Activated T-cell treated with anti-CD3 and anti-CD28 coated beads for 48 hours (primary cell): ENCODE results near the gene KRTAP4-6.
"Not testable (repeated sequence)": the region's sequence is repeated elsewhere in the genome, so short reads cannot be mapped to it uniquely, and the experiment has no call there.

Experiments used
- DNase-seq: peaks from one replicate; pipeline ENCODE4 v3.0.0-alpha.2; 2020; ENCODE audit warnings: low read depth

KRTAP4-6 gene

GRCh38 chr17:41107941-41108450 lies 32.3 kb downstream of the KRTAP4-6 start:
- no peak for DNase-seq

- DNase-seq, result not testable (repeated sequence)
These were observed 35.0 kb downstream of the KRTAP4-6 start, which contains the start of gene KRTAP4-9 for GRCh38 chr17:41105347-41105746. TSS of gene KRTAP4-9 (plus strand) at chr17:41105389. CDS start at chr17:41105389, 0 bp downstream.

GRCh38 chr17:41104386-41105038 lies 35.8 kb downstream of the KRTAP4-6 start:
- DNase-seq, result not testable (repeated sequence)

- DNase-seq, result no peak
These were observed 36.4 kb downstream of the KRTAP4-6 start for GRCh38 chr17:41103896-41104295.

- DNase-seq, result no peak
These were observed 38.6 kb downstream of the KRTAP4-6 start, which contains the start of gene KRTAP4-16 for GRCh38 chr17:41101586-41102259. TSS of gene KRTAP4-16 (minus strand) at chr17:41102209. CDS start at chr17:41102209, 0 bp downstream.

- not testable (repeated sequence) for DNase-seq
These were observed 40.5 kb downstream of the KRTAP4-6 start for GRCh38 chr17:41099682-41100480.

- no peak for DNase-seq
These were observed 41.9 kb downstream of the KRTAP4-6 start for GRCh38 chr17:41098481-41098880.

GRCh38 chr17:41098042-41098441 lies 42.3 kb downstream of the KRTAP4-6 start, which contains the start of gene KRTAP4-8:
TSS of gene KRTAP4-8 (minus strand) at chr17:41098142. CDS start at chr17:41098084, 58 bp downstream.
- DNase-seq, result no peak

GRCh38 chr17:41096055-41096454 lies 44.3 kb downstream of the KRTAP4-6 start:
- DNase-seq, result no peak
